AML-193 (cell line): ENCODE results near the gene KCNJ5.
"Not testable (repeated sequence)": the region's sequence is repeated elsewhere in the genome, so short reads cannot be mapped to it uniquely, and the experiment has no call there.

Experiments used
- DNase-seq, 2 experiments: peaks; one replicate each; lab custom pipeline; 2025; lab: John Stamatoyannopoulos, UW

The KCNJ5 gene

GRCh38 chr11:128913806-128914205, 22.6 kb downstream of the KCNJ5 start:
- DNase-seq: no peak

GRCh38 chr11:128914216-128915148, 23.3 kb downstream of the KCNJ5 start:
- no peak for DNase-seq

- DNase-seq: no peak
Measured at GRCh38 chr11:128915149-128915521, 24.0 kb downstream of the KCNJ5 start.

GRCh38 chr11:128916037-128916572, 24.9 kb downstream of the KCNJ5 start:
- no peak for DNase-seq

GRCh38 chr11:128916681-128917080, 25.5 kb downstream of the KCNJ5 start:
- no peak for DNase-seq

- DNase-seq: no peak
Measured at GRCh38 chr11:128917144-128917724, 26.1 kb downstream of the KCNJ5 start.

GRCh38 chr11:128919216-128919615, 28.1 kb downstream of the KCNJ5 start:
- no peak for DNase-seq

- DNase-seq: not testable (repeated sequence)
Measured at GRCh38 chr11:128919635-128920034, 28.5 kb downstream of the KCNJ5 start.

GRCh38 chr11:128920666-128921065, 29.5 kb downstream of the KCNJ5 start:
- DNase-seq: no peak

GRCh38 chr11:128921793-128922192, 30.6 kb downstream of the KCNJ5 start:
- DNase-seq: no peak

GRCh38 chr11:128924104-128924503, 32.9 kb downstream of the KCNJ5 start:
- DNase-seq: no peak

- DNase-seq: no peak
Measured at GRCh38 chr11:128924510-128925249, 33.5 kb downstream of the KCNJ5 start.

- DNase-seq: no peak
Measured at GRCh38 chr11:128925250-128925600, 34.1 kb downstream of the KCNJ5 start.

GRCh38 chr11:128926000-128926399, 34.8 kb downstream of the KCNJ5 start:
- no peak for DNase-seq

- DNase-seq: no peak
Measured at GRCh38 chr11:128926437-128927107, 35.4 kb downstream of the KCNJ5 start.

- DNase-seq: no peak
Measured at GRCh38 chr11:128927108-128927461, 35.9 kb downstream of the KCNJ5 start.

- no peak for DNase-seq
Measured at GRCh38 chr11:128927683-128928336, 36.7 kb downstream of the KCNJ5 start.

GRCh38 chr11:128928400-128928799, 37.2 kb downstream of the KCNJ5 start:
- no peak for DNase-seq

GRCh38 chr11:128929468-128929867, 38.3 kb downstream of the KCNJ5 start:
- DNase-seq: no peak

GRCh38 chr11:128929991-128930390, 38.8 kb downstream of the KCNJ5 start:
- no peak for DNase-seq

- no peak for DNase-seq
Measured at GRCh38 chr11:128931066-128931465, 39.9 kb downstream of the KCNJ5 start.

- no peak for DNase-seq
Measured at GRCh38 chr11:128931668-128932067, 40.5 kb downstream of the KCNJ5 start.
